ENCODE measurements around the gene OSER1. TPM values are rescaled to one million over a fixed set of nuclear protein-coding genes. Genes with fewer than 3 reads are reported as not detected.
A peak's percentile ranks its signal among the peaks of the same experiment; 100 is the strongest.

Gene OSER1
- 40.1 TPM for polyA plus RNA-seq (2013, experiment 1 of 2)
- polyA plus RNA-seq (2013, experiment 2 of 2) = 38.7 TPM

GRCh38 chr20:44210406-44211176 is at the start of gene OSER1:
Gene OSER1, minus strand, starts transcription at chr20:44210771. Its CDS starts 3,814 bp downstream, at chr20:44206957.
- Histone ChIP-seq H3K9me3 (ENCODE audit: control insufficient read depth, low read length) (no peaks in the 10 kb centered on the region), H3K4me1 (ENCODE audit: control insufficient read depth, insufficient read depth, low read length, poor library complexity, severe bottlenecking) (peaks cover 17% of the 10 kb centered on the region), H3K36me3 (ENCODE audit: control insufficient read depth, insufficient read depth, low read length) (peaks cover 12% of the 10 kb centered on the region), H3K27ac (ENCODE audit: low read depth, low read length, severe bottlenecking) (peak within 1 kb of the TSS; percentile 98), H3K4me3 (ENCODE audit: extremely low read depth, insufficient read depth, low read length, poor library complexity, severe bottlenecking) (peak within 1 kb of the TSS; percentile 80)
- 0% methylated on average over 54 to 63 of the region's 79 CpGs for WGBS, 2 experiments (ENCODE audit: insufficient coverage in 2 of 2)

GRCh38 chr20:44258226-44258890 is 47.8 kb upstream of the OSER1 start:
- Histone ChIP-seq H3K9me3 (ENCODE audit: control insufficient read depth, low read length) (no peaks in the 10 kb centered on the region), H3K27ac (ENCODE audit: low read depth, low read length, severe bottlenecking) (no peak overlapping the region), H3K36me3 (ENCODE audit: control insufficient read depth, insufficient read depth, low read length) (no peaks in the 10 kb centered on the region), H3K4me3 (ENCODE audit: extremely low read depth, insufficient read depth, low read length, poor library complexity, severe bottlenecking) (no peak overlapping the region), H3K4me1 (ENCODE audit: control insufficient read depth, insufficient read depth, low read length, poor library complexity, severe bottlenecking) (no peaks in the 10 kb centered on the region)
- WGBS, 2 experiments (ENCODE audit: insufficient coverage in 2 of 2) = 89 to 90% methylated on average over 28 of the region's 28 CpGs

GRCh38 chr20:44256961-44257360 is 46.4 kb upstream of the OSER1 start:
- Histone ChIP-seq H3K36me3 (ENCODE audit: control insufficient read depth, insufficient read depth, low read length) (no peaks in the 10 kb centered on the region), H3K4me1 (ENCODE audit: control insufficient read depth, insufficient read depth, low read length, poor library complexity, severe bottlenecking) (no peaks in the 10 kb centered on the region), H3K4me3 (ENCODE audit: extremely low read depth, insufficient read depth, low read length, poor library complexity, severe bottlenecking) (no peak overlapping the region), H3K27ac (ENCODE audit: low read depth, low read length, severe bottlenecking) (no peak overlapping the region), H3K9me3 (ENCODE audit: control insufficient read depth, low read length) (no peaks in the 10 kb centered on the region)
- WGBS, 2 experiments (ENCODE audit: insufficient coverage in 2 of 2) = 95 to 96% methylated on average over 19 of the region's 21 CpGs

DNA sequence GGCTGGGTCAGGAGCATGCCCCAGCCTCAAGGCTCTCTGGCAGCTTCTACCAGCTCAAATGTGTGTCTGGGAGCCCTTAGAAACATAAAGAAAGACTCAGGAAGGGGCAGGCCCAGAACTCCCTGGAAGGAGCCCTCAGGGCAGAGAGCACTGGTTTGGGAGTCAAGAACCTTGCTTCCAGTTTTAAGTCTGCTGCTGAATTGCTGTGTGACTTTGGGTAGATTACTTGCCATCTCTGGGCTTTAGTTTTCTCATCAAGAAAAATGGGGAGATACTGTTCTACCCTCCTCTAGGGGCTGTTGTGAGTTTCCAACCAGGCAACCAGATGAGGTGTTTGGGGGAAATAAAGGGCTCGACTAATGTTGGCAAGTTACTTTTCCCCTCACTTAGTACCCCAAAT is 45.4 kb upstream of the OSER1 start:
- Histone ChIP-seq H3K4me1 (ENCODE audit: control insufficient read depth, insufficient read depth, low read length, poor library complexity, severe bottlenecking) (no peaks in the 10 kb centered on the region), H3K9me3 (ENCODE audit: control insufficient read depth, low read length) (no peaks in the 10 kb centered on the region), H3K4me3 (ENCODE audit: extremely low read depth, insufficient read depth, low read length, poor library complexity, severe bottlenecking) (no peak overlapping the region), H3K36me3 (ENCODE audit: control insufficient read depth, insufficient read depth, low read length) (no peaks in the 10 kb centered on the region), H3K27ac (ENCODE audit: low read depth, low read length, severe bottlenecking) (no peak overlapping the region)
- WGBS, 2 experiments (ENCODE audit: insufficient coverage in 2 of 2) = no CpG with 5 or more reads among the region's 1 CpG

- H3K9me3 ChIP-seq (ENCODE audit: control insufficient read depth, low read length) = no peaks in the 10 kb centered on the region
- H3K36me3 ChIP-seq (ENCODE audit: control insufficient read depth, insufficient read depth, low read length) = no peaks in the 10 kb centered on the region
- 86 to 97% methylated on average over 6 of the region's 8 CpGs for WGBS, 2 experiments (ENCODE audit: insufficient coverage in 2 of 2)
- H3K4me1 ChIP-seq (ENCODE audit: control insufficient read depth, insufficient read depth, low read length, poor library complexity, severe bottlenecking) = no peaks in the 10 kb centered on the region
- H3K4me3 ChIP-seq (ENCODE audit: extremely low read depth, insufficient read depth, low read length, poor library complexity, severe bottlenecking) = no peak overlapping the region
- H3K27ac ChIP-seq (ENCODE audit: low read depth, low read length, severe bottlenecking) = no peak overlapping the region
Observed at GRCh38 chr20:44254073-44254472, 43.5 kb upstream of the OSER1 start.

- Histone ChIP-seq H3K4me3 (ENCODE audit: extremely low read depth, insufficient read depth, low read length, poor library complexity, severe bottlenecking) (no peak overlapping the region), H3K4me1 (ENCODE audit: control insufficient read depth, insufficient read depth, low read length, poor library complexity, severe bottlenecking) (no peaks in the 10 kb centered on the region), H3K9me3 (ENCODE audit: control insufficient read depth, low read length) (no peaks in the 10 kb centered on the region), H3K27ac (ENCODE audit: low read depth, low read length, severe bottlenecking) (no peak overlapping the region), H3K36me3 (ENCODE audit: control insufficient read depth, insufficient read depth, low read length) (no peaks in the 10 kb centered on the region)
- WGBS, 2 experiments (ENCODE audit: insufficient coverage in 2 of 2) = 79 to 80% methylated on average over 2 to 3 of the region's 3 CpGs
Observed at GRCh38 chr20:44253528-44253927, 43.0 kb upstream of the OSER1 start.

DNA sequence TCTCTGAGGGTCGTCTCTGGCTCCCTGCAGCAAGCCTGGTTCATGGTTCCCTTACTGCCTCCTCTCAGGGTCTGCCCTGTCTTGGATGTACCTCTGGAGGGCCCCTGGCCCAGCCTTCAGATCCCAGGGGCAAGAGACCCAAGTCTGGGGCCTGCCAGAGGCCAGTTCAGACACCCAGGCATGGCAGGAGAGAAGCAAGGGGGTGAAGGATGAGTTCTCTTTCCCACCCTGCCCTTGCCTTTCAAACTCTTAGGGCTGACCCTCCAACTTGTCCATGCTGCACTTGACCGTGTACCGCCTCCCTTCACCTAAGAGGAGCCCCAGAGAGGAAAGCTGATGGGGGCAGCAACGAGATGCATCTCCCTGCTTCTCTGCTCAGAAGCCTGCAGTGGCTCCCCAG is 40.7 kb upstream of the OSER1 start:
- no peak overlapping the region for H3K4me3 ChIP-seq (ENCODE audit: extremely low read depth, insufficient read depth, low read length, poor library complexity, severe bottlenecking)

GRCh38 chr20:44248410-44248759 is 37.8 kb upstream of the OSER1 start:
- H3K27ac ChIP-seq (ENCODE audit: low read depth, low read length, severe bottlenecking) = no peak overlapping the region
- no peaks in the 10 kb centered on the region for H3K9me3 ChIP-seq (ENCODE audit: control insufficient read depth, low read length)
- no peaks in the 10 kb centered on the region for H3K36me3 ChIP-seq (ENCODE audit: control insufficient read depth, insufficient read depth, low read length)
- WGBS, 2 experiments (ENCODE audit: insufficient coverage in 2 of 2) = 24 to 50% methylated on average over 1 to 2 of the region's 3 CpGs
- H3K4me1 ChIP-seq (ENCODE audit: control insufficient read depth, insufficient read depth, low read length, poor library complexity, severe bottlenecking) = peaks cover 3% of the 10 kb centered on the region
- no peak overlapping the region for H3K4me3 ChIP-seq (ENCODE audit: extremely low read depth, insufficient read depth, low read length, poor library complexity, severe bottlenecking)

More for the DNA sequence above, 40.7 kb upstream of the OSER1 start:
- H3K4me1 ChIP-seq (ENCODE audit: control insufficient read depth, insufficient read depth, low read length, poor library complexity, severe bottlenecking) = peaks cover 3% of the 10 kb centered on the region
- WGBS, 2 experiments (ENCODE audit: insufficient coverage in 2 of 2) = 69 to 76% methylated on average over 2 to 4 of the region's 4 CpGs
- no peaks in the 10 kb centered on the region for H3K36me3 ChIP-seq (ENCODE audit: control insufficient read depth, insufficient read depth, low read length)
- H3K27ac ChIP-seq (ENCODE audit: low read depth, low read length, severe bottlenecking) = no peak overlapping the region
- no peaks in the 10 kb centered on the region for H3K9me3 ChIP-seq (ENCODE audit: control insufficient read depth, low read length)

- Histone ChIP-seq H3K36me3 (ENCODE audit: control insufficient read depth, insufficient read depth, low read length) (no peaks in the 10 kb centered on the region), H3K9me3 (ENCODE audit: control insufficient read depth, low read length) (no peaks in the 10 kb centered on the region), H3K4me1 (ENCODE audit: control insufficient read depth, insufficient read depth, low read length, poor library complexity, severe bottlenecking) (peaks cover 3% of the 10 kb centered on the region), H3K4me3 (ENCODE audit: extremely low read depth, insufficient read depth, low read length, poor library complexity, severe bottlenecking) (peak overlapping the region; percentile 48), H3K27ac (ENCODE audit: low read depth, low read length, severe bottlenecking) (no peak overlapping the region)
- WGBS, 2 experiments (ENCODE audit: insufficient coverage in 2 of 2) = 0% methylated on average over 11 to 22 of the region's 31 CpGs
Observed at GRCh38 chr20:44247586-44248409, 37.2 kb upstream of the OSER1 start.

DNA sequence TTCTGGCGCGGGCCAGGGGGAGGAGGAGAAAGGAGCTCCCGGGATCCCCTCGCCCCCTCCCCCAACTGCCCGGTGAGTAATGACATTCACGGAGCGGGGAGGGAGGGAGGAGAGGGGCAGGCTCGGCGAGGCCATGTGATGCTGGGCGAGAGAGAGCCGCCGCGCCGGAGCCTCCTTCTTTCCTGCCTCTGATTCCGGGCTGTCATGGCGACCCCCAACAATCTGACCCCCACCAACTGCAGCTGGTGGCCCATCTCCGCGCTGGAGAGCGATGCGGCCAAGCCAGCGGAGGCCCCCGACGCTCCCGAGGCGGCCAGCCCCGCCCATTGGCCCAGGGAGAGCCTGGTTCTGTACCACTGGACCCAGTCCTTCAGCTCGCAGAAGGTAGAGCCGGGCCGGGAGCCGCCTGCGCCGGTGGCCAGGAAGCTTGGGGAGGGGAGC is 36.6 kb upstream of the OSER1 start, which contains the start of gene GDAP1L1:
TSS of gene GDAP1L1 (plus strand) at position 178 of the 441 bp plus-strand sequence. CDS start at position 205, 27 bp downstream.
- Histone ChIP-seq H3K4me3 (ENCODE audit: extremely low read depth, insufficient read depth, low read length, poor library complexity, severe bottlenecking) (peak within 1 kb of the TSS; percentile 48), H3K36me3 (ENCODE audit: control insufficient read depth, insufficient read depth, low read length) (no peaks in the 10 kb centered on the region), H3K9me3 (ENCODE audit: control insufficient read depth, low read length) (no peaks in the 10 kb centered on the region), H3K4me1 (ENCODE audit: control insufficient read depth, insufficient read depth, low read length, poor library complexity, severe bottlenecking) (peaks cover 3% of the 10 kb centered on the region), H3K27ac (ENCODE audit: low read depth, low read length, severe bottlenecking) (no peak within 1 kb of the TSS)
- 0% methylated on average over 14 to 20 of the region's 32 CpGs for WGBS, 2 experiments (ENCODE audit: insufficient coverage in 2 of 2)

All from mesodermal cell (in vitro differentiated cells).